ENCODE data around the gene DHRS11.
"Not testable (repeated sequence)": the region's sequence is repeated elsewhere in the genome, so short reads cannot be mapped to it uniquely, and the experiment has no call there.

DHRS11 gene

DNA sequence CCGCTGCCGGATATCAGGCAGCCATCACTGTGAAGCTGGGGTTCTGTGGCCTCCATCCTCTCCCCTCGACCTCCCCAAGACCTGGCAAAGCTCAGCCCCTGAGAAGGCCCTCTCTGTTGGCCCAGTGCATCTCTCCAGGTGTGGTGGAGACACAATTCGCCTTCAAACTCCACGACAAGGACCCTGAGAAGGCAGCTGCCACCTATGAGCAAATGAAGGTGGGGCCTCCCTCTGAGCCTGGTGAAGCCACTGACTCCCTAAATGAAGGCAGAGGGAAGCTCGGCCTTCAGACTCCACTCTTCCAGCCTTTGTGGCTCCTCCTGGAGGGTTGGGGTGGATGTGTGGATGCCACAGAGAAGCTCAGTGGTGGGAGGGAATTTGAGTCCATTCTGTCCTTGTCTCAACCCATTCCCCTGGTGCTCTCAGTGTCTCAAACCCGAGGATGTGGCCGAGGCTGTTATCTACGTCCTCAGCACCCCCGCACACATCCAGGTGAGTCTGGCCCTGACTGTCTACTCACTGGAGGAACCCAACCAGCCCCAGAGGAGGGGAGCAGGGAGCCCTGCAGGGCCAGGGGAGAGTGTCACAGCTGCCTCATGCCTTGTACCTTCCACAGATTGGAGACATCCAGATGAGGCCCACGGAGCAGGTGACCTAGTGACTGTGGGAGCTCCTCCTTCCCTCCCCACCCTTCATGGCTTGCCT lies 8.0 kb downstream of the DHRS11 start:
- in situ Hi-C loops (cut with MboI; ENCODE audit: low sequenced_read_pairs) = loop anchor here (25.0 kb wide), 2 partner anchors 638 to 763 kb away; no protein-coding TSS in a partner anchor
- H3K4me1 ChIP-seq = peaks cover 18% of the 10 kb centered on the region
- no peak overlapping the region for H3K4me3 ChIP-seq
- peaks cover 7% of the 10 kb centered on the region; the same call in 1 of the 2 replicates for H3K36me3 ChIP-seq (replicated peaks)
- H3K27me3 ChIP-seq (ENCODE audit: low read depth) = no peaks in the 10 kb centered on the region
- H3K9me3 ChIP-seq = no peaks in the 10 kb centered on the region
- DNase-seq (ENCODE audit: low spot score in 2 of 2) = no peak

DNA sequence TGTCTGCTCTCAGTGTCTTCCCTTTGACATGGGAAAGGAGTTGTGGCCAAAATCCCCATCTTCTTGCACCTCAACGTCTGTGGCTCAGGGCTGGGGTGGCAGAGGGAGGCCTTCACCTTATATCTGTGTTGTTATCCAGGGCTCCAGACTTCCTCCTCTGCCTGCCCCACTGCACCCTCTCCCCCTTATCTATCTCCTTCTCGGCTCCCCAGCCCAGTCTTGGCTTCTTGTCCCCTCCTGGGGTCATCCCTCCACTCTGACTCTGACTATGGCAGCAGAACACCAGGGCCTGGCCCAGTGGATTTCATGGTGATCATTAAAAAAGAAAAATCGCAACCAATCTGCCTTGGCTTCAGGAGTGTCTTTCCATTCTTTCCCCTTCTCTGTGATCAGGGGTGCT lies 8.8 kb downstream of the DHRS11 start:
- Histone ChIP-seq H3K36me3 (replicated peaks) (peaks cover 7% of the 10 kb centered on the region; the same call in 1 of the 2 replicates), H3K27me3 (ENCODE audit: low read depth) (no peaks in the 10 kb centered on the region), H3K9me3 (no peaks in the 10 kb centered on the region), H3K4me3 (peak overlapping the region; percentile 89), H3K4me1 (peaks cover 18% of the 10 kb centered on the region)
- in situ Hi-C loops (cut with MboI; ENCODE audit: low sequenced_read_pairs) = loop anchor here (25.0 kb wide), 2 partner anchors 637 to 762 kb away; no protein-coding TSS in a partner anchor
- DNase-seq (ENCODE audit: low spot score in 2 of 2) = no peak

DNA sequence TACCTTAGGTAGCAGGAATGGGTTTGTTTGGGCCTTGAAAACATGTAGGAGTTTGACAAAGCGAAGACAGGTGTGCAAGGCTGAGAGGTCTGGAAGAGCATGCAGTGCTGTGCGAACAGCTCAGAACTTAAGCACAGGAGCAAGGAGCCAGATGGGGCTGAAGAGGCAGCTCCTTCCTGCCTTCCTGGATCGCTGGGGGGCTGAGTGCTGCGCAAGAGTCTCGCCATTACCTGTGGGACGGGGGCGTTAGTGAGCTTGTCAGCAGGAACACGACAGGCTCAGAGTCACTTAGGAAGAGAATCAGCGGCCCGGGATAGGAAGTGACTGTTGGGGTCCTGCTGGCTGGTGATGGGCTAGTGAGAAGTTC lies 9.2 kb downstream of the DHRS11 start:
- DNase-seq (ENCODE audit: low spot score in 2 of 2) = no peak
- H3K36me3 ChIP-seq (replicated peaks) = peaks cover 9% of the 10 kb centered on the region; the same call in 1 of the 2 replicates
- no peaks in the 10 kb centered on the region for H3K27me3 ChIP-seq (ENCODE audit: low read depth)
- H3K4me3 ChIP-seq = peak overlapping the region; percentile 89
- in situ Hi-C loops (cut with MboI; ENCODE audit: low sequenced_read_pairs) = loop anchor here (25.0 kb wide), 2 partner anchors 636 to 761 kb away; no protein-coding TSS in a partner anchor
- no peaks in the 10 kb centered on the region for H3K9me3 ChIP-seq
- peaks cover 18% of the 10 kb centered on the region for H3K4me1 ChIP-seq

DNA sequence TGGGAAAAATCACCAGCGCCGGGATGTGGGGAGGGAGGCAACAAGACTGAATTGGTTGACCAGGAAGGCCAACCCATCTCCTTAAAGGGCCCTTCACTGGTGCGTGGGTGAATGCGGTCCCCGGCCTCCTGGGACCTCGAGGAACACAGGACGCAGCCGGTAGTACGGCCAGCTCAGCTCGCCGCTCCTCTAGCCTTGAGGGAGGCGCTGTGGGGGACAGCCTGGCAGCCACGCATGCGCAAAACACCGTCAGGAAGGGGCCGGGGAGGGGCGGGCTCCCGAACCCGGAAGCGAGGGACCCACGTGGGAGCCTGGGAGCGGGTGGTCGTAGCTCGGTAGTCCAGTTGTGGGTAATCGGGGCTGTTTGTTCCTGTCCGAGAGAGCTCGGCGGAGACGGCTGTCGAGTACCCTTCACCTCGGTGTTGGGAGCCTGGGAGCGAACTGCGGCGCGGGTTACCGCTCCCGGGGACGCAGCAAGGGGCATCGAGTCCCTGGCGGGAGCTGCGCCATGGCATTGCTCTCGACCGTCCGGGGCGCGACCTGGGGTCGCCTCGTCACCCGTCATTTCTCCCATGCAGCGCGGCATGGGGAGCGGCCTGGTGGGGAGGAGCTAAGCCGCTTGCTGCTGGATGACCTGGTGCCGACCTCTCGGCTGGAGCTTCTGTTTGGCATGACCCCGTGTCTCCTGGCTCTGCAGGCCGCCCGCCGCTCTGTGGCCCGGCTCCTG lies 9.8 kb downstream of the DHRS11 start, which contains the start of gene MRM1:
Gene MRM1, plus strand, starts transcription at position 281 of the 727 bp plus-strand sequence. Its CDS starts 228 bp downstream, at position 509.
- Histone ChIP-seq H3K27me3 (ENCODE audit: low read depth) (no peaks in the 10 kb centered on the region), H3K9me3 (no peaks in the 10 kb centered on the region), H3K4me3 (peak within 1 kb of the TSS; percentile 89), H3K36me3 (replicated peaks) (peaks cover 9% of the 10 kb centered on the region; the same call in 1 of the 2 replicates), H3K4me1 (peaks cover 18% of the 10 kb centered on the region)
- in situ Hi-C loops (cut with MboI; ENCODE audit: low sequenced_read_pairs) = loop anchor here (25.0 kb wide), 2 partner anchors 636 to 761 kb away; no protein-coding TSS in a partner anchor
- peak; percentile 91 to 98 for DNase-seq (ENCODE audit: low spot score in 2 of 2)

DNA sequence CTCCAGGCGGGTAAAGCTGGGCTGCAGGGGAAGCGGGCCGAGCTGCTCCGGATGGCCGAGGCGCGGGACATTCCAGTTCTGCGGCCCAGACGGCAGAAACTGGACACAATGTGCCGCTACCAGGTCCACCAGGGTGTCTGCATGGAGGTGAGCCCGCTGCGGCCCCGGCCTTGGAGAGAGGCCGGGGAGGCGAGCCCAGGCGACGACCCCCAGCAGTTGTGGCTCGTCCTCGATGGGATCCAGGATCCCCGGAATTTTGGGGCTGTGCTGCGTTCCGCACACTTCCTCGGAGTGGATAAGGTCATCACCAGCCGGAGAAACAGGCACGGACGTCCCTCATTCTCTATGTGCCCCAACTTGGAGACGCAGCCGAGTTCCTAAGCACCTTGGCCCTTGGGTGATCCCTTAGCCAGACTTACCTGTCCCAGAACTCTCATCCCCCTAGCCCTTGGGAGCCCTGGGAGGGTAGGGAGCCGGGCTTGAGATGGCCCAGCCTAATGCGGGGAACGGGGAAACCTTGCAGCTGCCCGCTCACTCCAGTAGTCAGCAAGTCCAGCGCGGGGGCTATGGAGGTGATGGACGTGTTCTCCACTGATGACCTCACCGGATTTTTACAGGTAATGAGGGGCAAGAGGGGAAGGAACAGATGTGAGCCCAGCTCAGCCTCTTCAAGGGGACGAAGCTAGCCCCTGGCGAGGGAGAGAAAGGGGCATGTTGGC lies 10.5 kb downstream of the DHRS11 start:
- in situ Hi-C loops (cut with MboI; ENCODE audit: low sequenced_read_pairs) = loop anchor here (25.0 kb wide), 2 partner anchors 635 to 760 kb away; no protein-coding TSS in a partner anchor
- H3K4me1 ChIP-seq = peaks cover 18% of the 10 kb centered on the region
- peaks cover 9% of the 10 kb centered on the region; the same call in 1 of the 2 replicates for H3K36me3 ChIP-seq (replicated peaks)
- no peaks in the 10 kb centered on the region for H3K27me3 ChIP-seq (ENCODE audit: low read depth)
- peak overlapping the region; percentile 89 for H3K4me3 ChIP-seq
- peak in 1 of 2 experiments; percentile 30 for DNase-seq (ENCODE audit: low spot score in 2 of 2)
- no peaks in the 10 kb centered on the region for H3K9me3 ChIP-seq

DNA sequence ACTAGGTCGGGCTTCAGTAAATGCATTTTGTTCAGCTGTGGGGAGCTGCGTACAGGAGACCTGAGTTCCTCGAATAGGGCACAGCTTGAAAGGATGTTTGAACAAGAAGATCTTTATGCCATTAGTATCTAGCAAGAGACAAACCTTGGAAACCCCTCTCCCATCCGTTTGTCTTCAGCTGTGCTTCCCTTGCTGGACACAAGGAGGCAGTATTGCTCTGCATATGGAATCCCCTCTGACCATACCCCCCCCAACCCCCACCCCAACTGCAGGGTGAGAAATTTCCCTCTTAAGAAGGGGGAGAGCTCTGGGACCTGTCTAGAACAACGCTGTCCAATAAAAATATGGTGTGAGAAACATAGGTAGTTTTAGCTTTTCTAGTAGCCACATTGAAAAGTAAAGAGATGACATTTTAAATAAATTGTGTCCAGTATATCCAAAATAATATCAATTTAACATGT lies 11.3 kb downstream of the DHRS11 start:
- Histone ChIP-seq H3K9me3 (no peaks in the 10 kb centered on the region), H3K4me1 (peaks cover 18% of the 10 kb centered on the region), H3K36me3 (replicated peaks) (peaks cover 14% of the 10 kb centered on the region), H3K27me3 (ENCODE audit: low read depth) (no peaks in the 10 kb centered on the region), H3K4me3 (peak overlapping the region; percentile 89)
- DNase-seq (ENCODE audit: low spot score in 2 of 2) = peak; percentile 72 to 89
- in situ Hi-C loops (cut with MboI; ENCODE audit: low sequenced_read_pairs) = loop anchor here (25.0 kb wide), 2 partner anchors 634 to 759 kb away; no protein-coding TSS in a partner anchor

DNA sequence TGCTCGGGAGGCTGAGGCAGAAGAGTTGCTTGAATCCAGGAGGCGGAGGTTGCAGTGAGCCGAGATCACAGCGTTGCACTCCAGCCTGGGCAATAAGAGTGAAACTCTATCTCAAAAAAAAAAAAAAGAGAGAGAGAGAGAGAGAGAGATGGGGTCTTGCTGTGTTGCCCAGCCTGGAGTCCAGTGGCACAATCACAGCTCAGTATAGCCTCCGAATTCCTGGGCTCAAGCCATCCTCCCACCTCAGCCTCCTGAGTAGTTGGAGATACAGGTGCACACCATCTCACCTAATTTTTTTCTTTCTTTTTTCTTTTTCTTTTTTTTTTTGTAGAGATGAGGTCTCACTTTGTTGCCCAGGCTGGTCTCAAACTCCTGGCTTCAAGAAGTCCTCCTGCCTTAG lies 13.3 kb downstream of the DHRS11 start:
- not testable (repeated sequence) for H3K27me3 ChIP-seq (ENCODE audit: low read depth); H3K4me3 ChIP-seq; DNase-seq (ENCODE audit: low spot score in 2 of 2); H3K9me3 ChIP-seq
- Histone ChIP-seq H3K4me1 (peaks cover 18% of the 10 kb centered on the region), H3K36me3 (replicated peaks) (peaks cover 23% of the 10 kb centered on the region)
- in situ Hi-C loops (cut with MboI; ENCODE audit: low sequenced_read_pairs) = loop anchor here (25.0 kb wide), 2 partner anchors 632 to 757 kb away; no protein-coding TSS in a partner anchor

DNA sequence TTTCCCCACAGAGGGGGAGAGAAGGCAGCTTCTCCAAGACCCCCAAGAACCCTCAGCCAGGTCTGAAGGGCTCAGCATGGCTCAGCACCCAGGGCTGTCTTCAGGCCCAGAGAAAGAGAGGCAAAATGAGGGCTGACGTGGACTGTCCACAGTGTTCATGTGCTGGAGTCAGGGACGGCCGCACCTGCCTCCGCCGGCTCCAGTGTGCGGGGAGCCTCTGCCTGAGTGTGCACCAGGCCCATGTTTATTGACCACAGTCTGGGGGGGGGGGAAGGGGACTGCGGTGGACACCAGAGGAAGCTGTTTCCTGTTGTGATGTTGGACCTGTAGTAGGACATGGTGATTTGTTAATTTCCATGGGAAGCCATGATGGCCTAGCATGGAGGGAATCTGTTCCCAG lies 16.6 kb downstream of the DHRS11 start:
- Histone ChIP-seq H3K4me1 (peaks cover 11% of the 10 kb centered on the region), H3K27me3 (ENCODE audit: low read depth) (no peaks in the 10 kb centered on the region), H3K9me3 (no peaks in the 10 kb centered on the region), H3K36me3 (replicated peaks) (peaks cover 26% of the 10 kb centered on the region), H3K4me3 (no peak overlapping the region)
- in situ Hi-C loops (cut with MboI; ENCODE audit: low sequenced_read_pairs) = loop anchor here (25.0 kb wide), 2 partner anchors 629 to 754 kb away; no protein-coding TSS in a partner anchor
- no peak for DNase-seq (ENCODE audit: low spot score in 2 of 2)

DNA sequence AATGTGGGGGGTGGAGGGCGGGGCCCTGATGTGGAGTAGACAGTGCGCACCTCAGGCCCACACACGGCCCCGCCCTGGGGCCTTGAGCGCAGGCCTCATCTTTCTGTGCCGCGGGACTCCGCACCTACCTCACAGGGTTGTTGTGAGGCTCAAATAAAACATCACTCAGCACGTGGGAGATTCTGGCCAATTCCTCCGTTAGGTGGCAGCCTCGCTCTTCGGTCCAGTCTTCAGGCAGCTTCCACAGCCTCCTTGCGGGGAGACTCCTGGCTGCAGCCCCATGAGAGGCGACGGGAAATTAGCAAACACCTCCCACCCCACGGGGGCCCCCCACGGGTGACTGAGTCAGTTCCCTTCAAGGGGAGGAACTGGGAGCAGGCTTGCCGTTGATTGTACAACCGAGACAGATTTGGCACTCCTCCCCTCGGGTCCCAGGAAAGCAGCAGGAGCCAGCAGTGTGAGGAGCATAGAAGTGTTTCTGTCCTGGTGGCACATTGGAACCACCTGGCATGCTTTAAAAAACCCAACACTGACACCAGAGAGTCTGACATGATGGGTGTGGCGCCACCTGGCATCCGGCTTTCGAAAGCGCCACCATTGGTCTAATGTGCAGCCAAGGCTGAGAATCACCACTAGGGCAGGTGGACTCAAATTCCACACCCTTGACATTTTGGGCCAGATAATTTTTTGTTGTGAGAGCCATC lies 17.3 kb downstream of the DHRS11 start:
- peaks cover 26% of the 10 kb centered on the region for H3K36me3 ChIP-seq (replicated peaks)
- in situ Hi-C loops (cut with MboI; ENCODE audit: low sequenced_read_pairs) = loop anchor here (25.0 kb wide), 2 partner anchors 628 to 753 kb away; no protein-coding TSS in a partner anchor
- peak in 1 of 2 experiments; percentile 27 for DNase-seq (ENCODE audit: low spot score in 2 of 2)

DNA sequence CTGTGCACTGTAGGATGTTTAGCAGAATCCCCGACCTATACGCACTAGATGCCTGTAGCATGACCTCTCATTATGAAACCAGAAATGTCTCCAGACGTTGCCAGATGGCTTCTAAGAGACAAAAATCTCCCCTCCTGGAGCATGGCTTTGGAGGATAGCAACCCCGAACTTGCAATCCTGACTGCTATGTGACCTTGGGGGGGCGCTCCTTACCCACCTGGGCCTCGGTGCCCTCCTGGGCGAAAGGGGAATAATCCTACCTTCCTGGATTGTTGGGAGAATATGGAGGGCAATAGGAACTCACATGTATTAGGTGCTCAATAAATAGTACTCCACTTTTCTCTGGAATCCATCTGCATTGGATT lies 17.8 kb downstream of the DHRS11 start:
- in situ Hi-C loops (cut with MboI; ENCODE audit: low sequenced_read_pairs) = loop anchor here (25.0 kb wide), 2 partner anchors 628 to 753 kb away; no protein-coding TSS in a partner anchor
- Histone ChIP-seq H3K4me1 (no peaks in the 10 kb centered on the region; the same call in 1 of the 2 replicates), H3K27me3 (ENCODE audit: low read depth) (no peaks in the 10 kb centered on the region), H3K4me3 (no peak overlapping the region), H3K36me3 (replicated peaks) (peaks cover 21% of the 10 kb centered on the region), H3K9me3 (no peaks in the 10 kb centered on the region)
- no peak for DNase-seq (ENCODE audit: low spot score in 2 of 2)

More for the DNA sequence above, 17.3 kb downstream of the DHRS11 start:
- no peak overlapping the region for H3K4me3 ChIP-seq
- H3K4me1 ChIP-seq = peaks cover 4% of the 10 kb centered on the region
- H3K9me3 ChIP-seq = no peaks in the 10 kb centered on the region
- no peaks in the 10 kb centered on the region for H3K27me3 ChIP-seq (ENCODE audit: low read depth)

DNA sequence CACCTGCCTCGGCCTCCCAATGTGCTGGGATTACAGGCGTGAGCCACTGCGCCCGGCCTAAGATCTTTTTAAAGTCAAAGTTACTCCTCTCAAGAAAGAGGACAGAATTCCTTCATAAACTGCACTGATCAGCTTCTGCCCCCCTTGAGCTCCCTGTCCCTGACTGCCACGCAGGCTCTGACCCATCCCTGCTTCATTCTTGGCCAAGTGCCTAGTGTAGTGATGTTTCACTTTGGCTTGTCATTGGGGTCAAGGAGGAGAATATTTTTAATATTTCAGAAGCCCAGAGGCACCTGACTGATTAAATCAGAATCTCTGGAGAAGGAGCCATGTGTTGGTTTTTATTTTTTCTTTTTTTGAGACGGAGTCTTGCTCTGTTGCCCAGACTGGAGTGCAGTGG lies 18.8 kb downstream of the DHRS11 start:
- peaks cover 21% of the 10 kb centered on the region for H3K36me3 ChIP-seq (replicated peaks)
- H3K9me3 ChIP-seq = no peaks in the 10 kb centered on the region
- no peaks in the 10 kb centered on the region; the same call in 1 of the 2 replicates for H3K4me1 ChIP-seq
- no peaks in the 10 kb centered on the region for H3K27me3 ChIP-seq (ENCODE audit: low read depth)
- H3K4me3 ChIP-seq = no peak overlapping the region
- DNase-seq (ENCODE audit: low spot score in 2 of 2) = no peak
- in situ Hi-C loops (cut with MboI; ENCODE audit: low sequenced_read_pairs) = loop anchor here (25.0 kb wide), 2 partner anchors 627 to 752 kb away; no protein-coding TSS in a partner anchor

DNA sequence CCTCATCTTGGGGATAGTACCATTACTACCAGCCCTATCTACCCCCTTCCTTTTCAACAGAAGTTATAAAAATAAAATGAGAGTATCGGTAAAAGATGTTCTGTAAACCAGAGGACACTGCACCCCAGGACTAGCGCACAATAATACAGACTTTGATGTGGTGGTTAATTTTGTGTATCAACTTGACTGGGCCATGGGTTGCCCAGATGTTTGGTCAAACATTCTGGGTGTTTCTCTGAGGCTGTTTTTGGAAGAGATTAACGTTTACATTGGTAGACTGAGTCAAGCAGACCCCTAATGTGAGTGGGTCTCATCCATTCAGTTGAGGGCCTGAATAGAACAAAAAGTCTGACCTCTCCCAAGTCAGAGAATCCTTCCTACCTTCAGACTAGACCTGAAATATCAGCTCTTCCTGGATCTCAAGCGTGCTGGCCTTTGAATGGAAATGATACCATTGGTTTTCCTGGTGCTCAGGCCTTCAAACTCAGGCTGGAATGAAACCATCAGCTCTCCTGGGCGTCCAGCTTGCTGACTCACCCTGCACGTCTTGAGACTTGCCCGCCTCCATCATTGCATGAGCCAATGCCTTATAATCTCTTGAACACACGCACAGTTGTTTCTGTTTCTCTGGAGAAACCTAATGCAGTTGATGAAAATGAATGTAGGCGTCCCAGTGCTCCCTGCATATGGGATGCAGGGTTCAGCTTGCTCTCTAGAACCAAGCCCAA lies 19.8 kb downstream of the DHRS11 start:
- peaks cover 17% of the 10 kb centered on the region for H3K36me3 ChIP-seq (replicated peaks)
- in situ Hi-C loops (cut with MboI; ENCODE audit: low sequenced_read_pairs) = loop anchor here (25.0 kb wide), 2 partner anchors 626 to 751 kb away; no protein-coding TSS in a partner anchor

More for the DNA sequence above, 19.8 kb downstream of the DHRS11 start:
- Histone ChIP-seq H3K4me3 (no peak overlapping the region), H3K27me3 (ENCODE audit: low read depth) (no peaks in the 10 kb centered on the region), H3K9me3 (no peaks in the 10 kb centered on the region), H3K4me1 (no peaks in the 10 kb centered on the region)
- DNase-seq (ENCODE audit: low spot score in 2 of 2) = no peak

All from HAP-1 (cell line).